Sigmoid colon (tissue), 7 donors: ENCODE measurements around the gene OTOF. TPM values are rescaled to one million over a fixed set of nuclear protein-coding genes. Genes with fewer than 3 reads are reported as not detected.
A peak's percentile ranks its signal among the peaks of the same experiment; 100 is the strongest.

Experiments
- DNase-seq: peaks from one replicate; pipeline ENCODE4 v3.0.0-alpha.2; 2019
- H3K27ac ChIP-seq, 4 donors: fragments of 200-600 bp; sonication (generic); one replicate each; pipeline ENCODE4 v1.5.1; 2016 to 2019; ENCODE audit warnings: mild to moderate bottlenecking in 1 of 4
- H3K27me3 ChIP-seq, 3 donors: fragments of 200-600 bp; sonication (generic); one replicate each; pipeline ENCODE4 v1.5.1; 2019; ENCODE audit warnings: mild to moderate bottlenecking in 1 of 3
- H3K36me3 ChIP-seq, 4 donors: fragments of 200-600 bp; sonication (generic); one replicate each; pipeline ENCODE4 v1.5.1; 2016 to 2019
- H3K4me1 ChIP-seq, 4 donors: fragments of 200-600 bp; sonication (generic); one replicate each; pipeline ENCODE4 v1.5.1; 2017 to 2019
- H3K4me3 ChIP-seq, 4 donors: fragments of 200-600 bp; sonication (generic); one replicate each; pipeline ENCODE4 v1.5.1; 2017 to 2019; ENCODE audit warnings: mild to moderate bottlenecking in 2 of 4, moderate library complexity in 1 of 4
- H3K9me3 ChIP-seq, 4 donors: fragments of 200-600 bp in 3 of 4; sonication (generic) in 3 of 4; one replicate each; pipeline versions ENCODE4 v1.5.1 to v1.6.1; 2013 to 2019
- CTCF ChIP-seq, 4 experiments: fragments of 450-650 bp in 3 of 4; fragments of 200-600 bp in 1 of 4; IDR thresholded peaks; one replicate each; pipeline ENCODE4 v1.5.1; 2016 to 2019; ENCODE audit warnings: antibody characterized with exemption in 4 of 4, mild to moderate bottlenecking in 3 of 4, moderate library complexity in 2 of 4
- EP300 ChIP-seq, 4 donors: sonication (generic); formaldehyde crosslinking; IDR thresholded peaks; one replicate each; pipeline ENCODE4 v1.6.1; 2017; ENCODE audit warnings: antibody characterized with exemption in 4 of 4
- POLR2A ChIP-seq, 2 donors: fragments of 450-650 bp; IDR thresholded peaks; one replicate each; pipeline ENCODE4 v1.6.1; 2016; ENCODE audit warnings: antibody characterized with exemption in 2 of 2, mild to moderate bottlenecking in 2 of 2, moderate library complexity in 2 of 2
- POLR2AphosphoS5 ChIP-seq, 4 donors: sonication (generic); formaldehyde crosslinking; IDR thresholded peaks; one replicate each; pipeline ENCODE4 v1.6.1; 2017; ENCODE audit warnings: antibody characterized with exemption in 4 of 4
- WGBS, 2 donors: extraction: QIAGEN DNeasy Blood & Tissue Kit; methylation state at CpG; one replicate each; pipeline ENCODE4 v1.1.7; 2013; 5-methylcytosine and 5-hydroxymethylcytosine counted together
- intact Hi-C: fragments of 100-400 bp; cut with DNase I; formaldehyde crosslinking; loops from one replicate; pipeline ENCODE4 v1.15.1; 2023
- polyA plus RNA-seq, 3 donors: library from polyadenylated mRNA; stranded (reverse); fragments of 200-250 nt; gene quantifications; one replicate each; pipeline ENCODE4 v1.2.3, GENCODE V29; 2013
- total RNA-seq, 4 donors: library from RNA; depleted of rRNA; stranded (reverse); fragments of >200 nt; gene quantifications; one replicate each; pipeline ENCODE4 v1.1.0, GENCODE V29; 2016
- donor health status: healthy with polysubstance abuse.
- donor health status: Bipolar disorder and iron deficiency.
- donor health status: healthy.

OTOF gene
- total and polyA plus RNA-seq, 7 donors: 0.32 to 0.71 TPM; not detected in 5

GRCh38 chr2:26507088-26507487 lies 29.2 kb upstream of the OTOF start:
- TF ChIP-seq POLR2A (IDR thresholded peaks at IDR 0.05): no peak
- TF ChIP-seq EP300 (IDR thresholded peaks at IDR 0.05): no peak
- TF ChIP-seq POLR2AphosphoS5 (IDR thresholded peaks at IDR 0.05): no peak
- TF ChIP-seq CTCF (IDR thresholded peaks at IDR 0.05): no peak
- no peak for DNase-seq
- intact Hi-C loops: no loop called here
- peaks cover 3 to 12% (median 12%) of the 10 kb centered on the region in 3 donors for H3K27me3 ChIP-seq
- no peak overlapping the region for H3K4me3 ChIP-seq
- H3K27ac ChIP-seq: no peak overlapping the region
- H3K4me1 ChIP-seq: peaks cover 0 to 12% (median 10%) of the 10 kb centered on the region in 4 donors
- H3K36me3 ChIP-seq: no peaks in the 10 kb centered on the region
- no peaks in the 10 kb centered on the region for H3K9me3 ChIP-seq

GRCh38 chr2:26506279-26506678 lies 28.4 kb upstream of the OTOF start:
- Histone ChIP-seq H3K4me1 (peaks cover 0 to 12% (median 10%) of the 10 kb centered on the region in 4 donors), H3K36me3 (no peaks in the 10 kb centered on the region)
- intact Hi-C loops: no loop called here

GRCh38 chr2:26504002-26504401 lies 26.1 kb upstream of the OTOF start:
- intact Hi-C loops: no loop called here
- H3K36me3 ChIP-seq: no peaks in the 10 kb centered on the region
- no peak for DNase-seq
- H3K9me3 ChIP-seq: no peaks in the 10 kb centered on the region
- H3K4me3 ChIP-seq: peak overlapping the region in 3 of 4 donors; percentile 35
- H3K4me1 ChIP-seq: peaks cover 0 to 12% (median 10%) of the 10 kb centered on the region in 4 donors
- no peak for TF ChIP-seq CTCF (IDR thresholded peaks at IDR 0.05)
- TF ChIP-seq POLR2A (IDR thresholded peaks at IDR 0.05): no peak
- TF ChIP-seq POLR2AphosphoS5 (IDR thresholded peaks at IDR 0.05): no peak
- no peak for TF ChIP-seq EP300 (IDR thresholded peaks at IDR 0.05)
- peaks cover 3 to 16% (median 12%) of the 10 kb centered on the region in 3 donors for H3K27me3 ChIP-seq
- WGBS, 2 donors: 46 to 63% methylated on average over 13 of the region's 13 CpGs
- no peak overlapping the region for H3K27ac ChIP-seq

More at GRCh38 chr2:26506279-26506678, 28.4 kb upstream of the OTOF start:
- H3K27me3 ChIP-seq: peaks cover 3 to 16% (median 12%) of the 10 kb centered on the region in 3 donors
- no peaks in the 10 kb centered on the region for H3K9me3 ChIP-seq
- 88 to 90% methylated on average over 4 of the region's 4 CpGs for WGBS, 2 donors
- no peak for TF ChIP-seq CTCF (IDR thresholded peaks at IDR 0.05)
- no peak for TF ChIP-seq EP300 (IDR thresholded peaks at IDR 0.05)
- TF ChIP-seq POLR2A (IDR thresholded peaks at IDR 0.05): no peak
- no peak for TF ChIP-seq POLR2AphosphoS5 (IDR thresholded peaks at IDR 0.05)
- H3K27ac ChIP-seq: no peak overlapping the region
- no peak overlapping the region for H3K4me3 ChIP-seq
- DNase-seq: no peak

- TF ChIP-seq EP300 (IDR thresholded peaks at IDR 0.05): no peak
- peak; percentile 12 to 69 (median 46) for TF ChIP-seq CTCF (IDR thresholded peaks at IDR 0.05)
- TF ChIP-seq POLR2AphosphoS5 (IDR thresholded peaks at IDR 0.05): no peak
- no peak for TF ChIP-seq POLR2A (IDR thresholded peaks at IDR 0.05)
- Histone ChIP-seq H3K9me3 (no peaks in the 10 kb centered on the region), H3K27me3 (peaks cover 3 to 16% (median 12%) of the 10 kb centered on the region in 3 donors), H3K4me1 (peaks cover 0 to 12% (median 10%) of the 10 kb centered on the region in 4 donors), H3K27ac (no peak overlapping the region), H3K36me3 (no peaks in the 10 kb centered on the region), H3K4me3 (peak overlapping the region; percentile 15 to 35 (median 35))
- intact Hi-C loops: no loop called here
- WGBS, 2 donors: 1 to 3% methylated on average over 41 of the region's 41 CpGs
- peak; percentile 79 for DNase-seq
Observed at GRCh38 chr2:26503231-26503880, 25.4 kb upstream of the OTOF start.
